H1 (cell line): ENCODE data around the gene SPATA16. TPM values are rescaled to one million over a fixed set of nuclear protein-coding genes. Genes with fewer than 3 reads are reported as not detected.

Experiments
- CHD1 ChIP-seq: IDR thresholded peaks from 2 replicates; pipeline ENCODE4 v1.6.1; 2012; ENCODE audit warnings: low read depth, low read length, improper control_type of control experiment
- CHD7 ChIP-seq: fragments of 300-600 bp; sonication (generic); IDR thresholded peaks from 2 replicates; pipeline ENCODE4 v1.7.1; 2012; ENCODE audit warnings: low read length, moderate library complexity, mild to moderate bottlenecking, inconsistent platforms; ENCODE audit not compliant: insufficient replicate concordance
- HDAC6 ChIP-seq: IDR thresholded peaks from one replicate; pipeline ENCODE4 v1.7.1; 2012; ENCODE audit warnings: low read depth, mild to moderate bottlenecking, inconsistent platforms, low read length, moderate library complexity
- JUND ChIP-seq: IDR thresholded peaks from 2 replicates; pipeline ENCODE4 v1.6.1; 2011; ENCODE audit warnings: mild to moderate bottlenecking, improper control_type of control experiment, low read length
- RNF2 ChIP-seq: fragments of 200-900, 300-1000 bp; sonication (generic); IDR thresholded peaks from 2 replicates; pipeline ENCODE4 v1.7.1; 2016; ENCODE audit warnings: borderline replicate concordance, low read depth, mild to moderate bottlenecking, antibody characterized with exemption, low read length; ENCODE audit not compliant: poor library complexity, severe bottlenecking; ENCODE audit errors: missing control alignments
- SIX5 ChIP-seq: IDR thresholded peaks from 2 replicates; pipeline ENCODE4 v1.6.1; 2011; ENCODE audit warnings: mild to moderate bottlenecking, low read depth, low read length
- SP2 ChIP-seq: IDR thresholded peaks from 2 replicates; pipeline ENCODE4 v1.6.1; 2012; ENCODE audit warnings: mild to moderate bottlenecking, low read length, inconsistent platforms
- polyA plus RNA-seq, 7 experiments: library from polyadenylated mRNA; depleted of rRNA in 3 of 7; stranded (reverse) in 5 of 7; unstranded in 2 of 7; fragments of >200 nt in 5 of 7; fragments of 200-250 nt in 2 of 7; gene quantifications; 1 replicate in 5 of 7; 2 replicates in 1 of 7; 4 replicates in 1 of 7; pipeline versions ENCODE4 v1.2.1 to v1.2.3, GENCODE V29; 2011 to 2013; ENCODE audit warnings: missing spikeins in 2 of 7, mixed read lengths in 2 of 7
- total RNA-seq: library from RNA; stranded (reverse); fragmentation: NEBNext Ultra II Directional; extraction: Animal tissue kit (Norgen Biotek cat#: 25700); gene quantifications from 2 replicates; pipeline ENCODE4 v1.2.1, GENCODE V29; 2021
- TF ChIP-seq, protein P1 (sequence below): IDR thresholded peaks from 2 replicates; pipeline ENCODE4 v1.6.1; 2011; ENCODE audit warnings: low read length, improper control_type of control experiment

SPATA16 gene
- total and polyA plus RNA-seq, 2 of the 8 experiments (the other 6 are each of a cell fraction or from before 2014, with no cell fraction given), result 0.05 to 2.7 TPM

DNA sequence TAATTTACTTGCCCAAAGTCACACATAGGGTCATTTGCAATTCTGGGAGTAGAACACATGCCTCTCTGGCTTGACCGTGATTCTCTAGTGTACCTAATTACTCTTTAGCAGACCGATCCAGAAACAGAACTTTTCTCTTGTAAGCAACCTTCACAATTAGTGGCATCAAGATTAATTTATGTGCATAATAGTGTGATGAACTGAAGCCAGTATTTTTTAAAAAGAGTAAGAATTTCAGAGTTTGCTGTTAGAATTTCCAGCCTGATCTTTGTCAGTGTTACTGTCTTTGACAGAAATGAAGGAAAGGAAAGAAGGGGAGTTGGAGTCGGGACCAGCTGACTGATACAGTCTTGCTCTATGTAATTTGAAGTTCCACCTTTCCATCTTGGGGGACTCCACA, 137.1 kb downstream of the SPATA16 start (continued):
- TF ChIP-seq CHD7, result no peak
- TF ChIP-seq SP2, result no peak
- TF ChIP-seq JUND, result no peak
- TF ChIP-seq RNF2, result no peak
- no peak for TF ChIP-seq SIX5
- no peak for TF ChIP-seq HDAC6
- TF ChIP-seq, protein P1, sequence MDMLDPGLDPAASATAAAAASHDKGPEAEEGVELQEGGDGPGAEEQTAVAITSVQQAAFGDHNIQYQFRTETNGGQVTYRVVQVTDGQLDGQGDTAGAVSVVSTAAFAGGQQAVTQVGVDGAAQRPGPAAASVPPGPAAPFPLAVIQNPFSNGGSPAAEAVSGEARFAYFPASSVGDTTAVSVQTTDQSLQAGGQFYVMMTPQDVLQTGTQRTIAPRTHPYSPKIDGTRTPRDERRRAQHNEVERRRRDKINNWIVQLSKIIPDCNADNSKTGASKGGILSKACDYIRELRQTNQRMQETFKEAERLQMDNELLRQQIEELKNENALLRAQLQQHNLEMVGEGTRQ, result no peak
- no peak for TF ChIP-seq CHD1
- TF ChIP-seq, all 59 proteins: peak for 0
